Trophoblast cell (in vitro differentiated cells and primary cell): ENCODE data around the gene MTREX.

Source experiments
- DNase-seq, 2 donors: peaks; one replicate each; pipeline ENCODE4 v3.0.0-alpha.2; 2016
- H2AFZ ChIP-seq: 2 replicates; pipeline ENCODE4 v1.6.1; 2013; ENCODE audit warnings: low read length, moderate library complexity, mild to moderate bottlenecking; ENCODE audit not compliant: insufficient read depth, poor library complexity
- H2AK5ac ChIP-seq: 2 replicates; pipeline ENCODE4 v1.6.1; 2013; ENCODE audit warnings: mild to moderate bottlenecking, low read length
- H2BK120ac ChIP-seq: 2 replicates; pipeline ENCODE4 v1.6.1; 2013; ENCODE audit warnings: low read length, mild to moderate bottlenecking, moderate library complexity; ENCODE audit not compliant: insufficient read depth, poor library complexity
- H2BK12ac ChIP-seq: 2 replicates; pipeline ENCODE4 v1.6.1; 2013; ENCODE audit warnings: mild to moderate bottlenecking, low read length, moderate library complexity
- H2BK5ac ChIP-seq: 2 replicates; pipeline ENCODE4 v1.6.1; 2013; ENCODE audit warnings: low read length, low read depth, moderate library complexity, mild to moderate bottlenecking; ENCODE audit not compliant: poor library complexity
- H3K14ac ChIP-seq: 2 replicates; pipeline ENCODE4 v1.6.1; 2013; ENCODE audit warnings: mild to moderate bottlenecking, low read length
- H3K18ac ChIP-seq: 2 replicates; pipeline ENCODE4 v1.6.1; 2013; ENCODE audit warnings: mild to moderate bottlenecking, low read length
- H3K23ac ChIP-seq: 2 replicates; pipeline ENCODE4 v1.6.1; 2013; ENCODE audit warnings: low read length
- H3K27ac ChIP-seq: 2 replicates; pipeline ENCODE4 v1.5.1; 2013; ENCODE audit warnings: low read depth, mild to moderate bottlenecking, inconsistent platforms, low read length, moderate library complexity
- H3K27me3 ChIP-seq: 2 replicates; pipeline ENCODE4 v1.6.1; 2013; ENCODE audit warnings: inconsistent platforms, mild to moderate bottlenecking, low read length, moderate library complexity; ENCODE audit not compliant: insufficient read depth
- H3K36me3 ChIP-seq, 2 experiments: 1 replicate in 1 of 2; 2 replicates in 1 of 2; pipeline ENCODE4 v1.6.1; 2013; ENCODE audit warnings: low read length in 2 of 2, mild to moderate bottlenecking in 2 of 2, moderate library complexity in 1 of 2; ENCODE audit not compliant: insufficient read depth in 2 of 2, control insufficient read depth in 1 of 2
- H3K4ac ChIP-seq: 2 replicates; pipeline ENCODE4 v1.6.1; 2013; ENCODE audit warnings: low read depth, mild to moderate bottlenecking, low read length, moderate library complexity
- H3K4me1 ChIP-seq, 2 experiments: 1 replicate in 1 of 2; 2 replicates in 1 of 2; pipeline ENCODE4 v1.6.1; 2013; ENCODE audit warnings: low read length in 2 of 2, mild to moderate bottlenecking in 2 of 2, moderate library complexity in 1 of 2; ENCODE audit not compliant: insufficient read depth in 2 of 2, control insufficient read depth in 1 of 2
- H3K4me2 ChIP-seq: 2 replicates; pipeline ENCODE4 v1.6.1; 2013; ENCODE audit warnings: inconsistent platforms, mild to moderate bottlenecking, low read length, moderate library complexity
- H3K4me3 ChIP-seq: 2 replicates; pipeline ENCODE4 v1.5.1; 2013; ENCODE audit warnings: mild to moderate bottlenecking, low read depth, low read length, inconsistent platforms
- H3K79me1 ChIP-seq: one replicate; pipeline ENCODE4 v1.6.1; 2013; ENCODE audit warnings: low read length
- H3K79me2 ChIP-seq: 2 replicates; pipeline ENCODE4 v1.6.1; 2013; ENCODE audit warnings: low read length, mild to moderate bottlenecking; ENCODE audit not compliant: control insufficient read depth, insufficient read depth, poor library complexity
- H3K9ac ChIP-seq: 2 replicates; pipeline ENCODE4 v1.6.1; 2013; ENCODE audit warnings: mild to moderate bottlenecking, low read length
- H3K9me3 ChIP-seq: 2 replicates; pipeline ENCODE4 v1.6.1; 2013; ENCODE audit warnings: low read depth, mild to moderate bottlenecking, control low read depth, inconsistent platforms, low read length; ENCODE audit not compliant: insufficient read depth
- H4K12ac ChIP-seq: 2 replicates; pipeline ENCODE4 v1.6.1; 2013; ENCODE audit warnings: low read depth, mild to moderate bottlenecking, low read length, moderate library complexity
- H4K8ac ChIP-seq: 2 replicates; pipeline ENCODE4 v1.6.1; 2013; ENCODE audit warnings: low read depth, mild to moderate bottlenecking, low read length, moderate library complexity
- H4K91ac ChIP-seq: one replicate; pipeline ENCODE4 v1.6.1; 2013; ENCODE audit warnings: low read depth, mild to moderate bottlenecking, low read length, moderate library complexity
- WGBS: extraction: QIAGEN DNeasy Blood & Tissue Kit; methylation state at CpG from one replicate; pipeline ENCODE4 v1.1.7; 2013; ENCODE audit warnings: missing lambda C conversion rate; ENCODE audit not compliant: insufficient read length, insufficient coverage; ENCODE audit errors: extremely low coverage; 5-methylcytosine and 5-hydroxymethylcytosine counted together

The MTREX gene

DNA sequence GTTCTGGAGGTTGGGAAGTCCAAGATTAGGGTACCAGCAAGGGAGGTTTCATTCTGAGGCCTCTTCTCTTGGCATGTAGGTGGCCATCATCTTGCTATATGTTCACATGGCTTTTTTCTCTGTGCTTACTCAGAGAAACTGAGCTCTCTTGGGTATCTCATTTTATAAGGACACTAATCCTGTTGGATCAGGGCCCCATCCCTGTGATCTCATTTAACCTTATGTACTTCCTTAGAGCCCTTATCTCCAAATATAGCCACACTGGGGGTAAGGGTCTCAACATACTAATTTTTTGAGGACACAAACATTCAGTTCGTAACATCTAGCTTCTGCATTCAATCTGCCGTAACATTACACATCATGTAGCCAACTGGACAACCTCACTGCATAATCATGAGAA, 6.9 kb upstream of the MTREX start:
- H3K27me3 ChIP-seq = no peaks in the 10 kb centered on the region
- H3K4me3 ChIP-seq = no peak overlapping the region
- H3K9ac ChIP-seq = no peak overlapping the region
- WGBS = no CpG with 5 or more reads among the region's 2 CpGs
- no peak overlapping the region for H2BK120ac ChIP-seq
- H3K18ac ChIP-seq = no peak overlapping the region
- no peak overlapping the region for H4K8ac ChIP-seq
- H3K4me1 ChIP-seq = no peaks in the 10 kb centered on the region
- no peak overlapping the region for H3K27ac ChIP-seq
- no peak overlapping the region for H4K12ac ChIP-seq
- no peak overlapping the region for H2AK5ac ChIP-seq
- H3K79me1 ChIP-seq = no peaks in the 10 kb centered on the region
- no peak overlapping the region for H2BK12ac ChIP-seq
- H2BK5ac ChIP-seq = no peak overlapping the region
- no peak overlapping the region for H3K23ac ChIP-seq
- DNase-seq = no peak
- H3K4ac ChIP-seq = no peak overlapping the region
- peaks cover 1 to 4% of the 10 kb centered on the region in 2 experiments for H3K36me3 ChIP-seq
- H4K91ac ChIP-seq = no peak overlapping the region
- no peaks in the 10 kb centered on the region for H3K9me3 ChIP-seq
- no peak overlapping the region for H3K14ac ChIP-seq
- no peak overlapping the region for H2AFZ ChIP-seq
- no peaks in the 10 kb centered on the region for H3K79me2 ChIP-seq
- no peak overlapping the region for H3K4me2 ChIP-seq

GRCh38 chr5:55303238-55303690, 4.5 kb upstream of the MTREX start:
- Histone ChIP-seq H2BK5ac (no peak overlapping the region), H2BK12ac (no peak overlapping the region), H4K12ac (no peak overlapping the region), H3K79me1 (peaks cover 11% of the 10 kb centered on the region), H3K14ac (no peak overlapping the region), H3K4me3 (no peak overlapping the region), H4K91ac (no peak overlapping the region), H3K9ac (no peak overlapping the region), H3K27me3 (no peaks in the 10 kb centered on the region), H3K23ac (no peak overlapping the region), H3K4ac (no peak overlapping the region), H2AFZ (no peak overlapping the region), H3K79me2 (peaks cover 8% of the 10 kb centered on the region), H3K18ac (no peak overlapping the region), H3K27ac (no peak overlapping the region), H2AK5ac (no peak overlapping the region), H3K36me3 (peaks cover 1 to 4% of the 10 kb centered on the region in 2 experiments), H3K4me1 (peaks cover 0 to 2% of the 10 kb centered on the region in 2 experiments), H3K9me3 (no peaks in the 10 kb centered on the region), H2BK120ac (no peak overlapping the region), H4K8ac (no peak overlapping the region), H3K4me2 (no peak overlapping the region)
- no CpG with 5 or more reads among the region's 4 CpGs for WGBS
- DNase-seq = peak; percentile 43 to 50

DNA sequence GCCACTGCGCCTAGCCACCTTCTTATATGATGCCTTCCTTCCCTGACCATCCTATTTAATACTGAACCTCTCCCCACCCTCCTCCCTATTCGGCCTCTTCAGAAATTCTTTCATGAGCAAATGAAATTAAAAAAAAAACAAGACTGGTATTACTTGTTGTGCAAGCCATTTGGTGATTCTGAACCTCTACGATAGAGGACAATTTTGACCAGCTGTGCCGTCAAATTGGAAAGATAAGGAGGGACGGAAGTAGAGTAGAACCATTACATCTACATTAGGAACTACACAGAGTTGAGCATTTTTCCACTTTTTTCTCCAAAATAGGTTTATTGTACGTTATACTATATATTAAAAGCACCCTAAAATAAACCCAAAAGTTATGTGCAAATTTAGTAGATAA, 3.2 kb upstream of the MTREX start:
- no peak overlapping the region for H4K12ac ChIP-seq
- peaks cover 8% of the 10 kb centered on the region for H3K79me2 ChIP-seq
- no peak overlapping the region for H2BK120ac ChIP-seq
- peaks cover 0 to 2% of the 10 kb centered on the region in 2 experiments for H3K4me1 ChIP-seq
- DNase-seq = no peak
- H2AFZ ChIP-seq = no peak overlapping the region
- no peak overlapping the region for H2BK5ac ChIP-seq
- WGBS = no CpG with 5 or more reads among the region's 6 CpGs
- no peak overlapping the region for H3K9ac ChIP-seq
- H3K9me3 ChIP-seq = no peaks in the 10 kb centered on the region
- H3K27ac ChIP-seq = no peak overlapping the region
- H3K14ac ChIP-seq = no peak overlapping the region
- peaks cover 11% of the 10 kb centered on the region for H3K79me1 ChIP-seq
- no peak overlapping the region for H2BK12ac ChIP-seq
- no peak overlapping the region for H4K91ac ChIP-seq
- H3K4ac ChIP-seq = no peak overlapping the region
- H4K8ac ChIP-seq = no peak overlapping the region
- no peaks in the 10 kb centered on the region for H3K27me3 ChIP-seq
- H3K18ac ChIP-seq = no peak overlapping the region
- peaks cover 1 to 4% of the 10 kb centered on the region in 2 experiments for H3K36me3 ChIP-seq
- no peak overlapping the region for H3K4me2 ChIP-seq
- H3K4me3 ChIP-seq = no peak overlapping the region
- H2AK5ac ChIP-seq = no peak overlapping the region
- H3K23ac ChIP-seq = no peak overlapping the region

- H3K4ac ChIP-seq = peak overlapping the region; percentile 61
- no peak for DNase-seq
- H3K23ac ChIP-seq = no peak overlapping the region
- H3K9ac ChIP-seq = no peak overlapping the region
- no peak overlapping the region for H4K91ac ChIP-seq
- H4K8ac ChIP-seq = no peak overlapping the region
- H3K4me1 ChIP-seq = peaks cover 0 to 2% of the 10 kb centered on the region in 2 experiments
- H2BK12ac ChIP-seq = no peak overlapping the region
- H2AK5ac ChIP-seq = no peak overlapping the region
- H2BK120ac ChIP-seq = no peak overlapping the region
- H2AFZ ChIP-seq = no peak overlapping the region
- no peaks in the 10 kb centered on the region for H3K9me3 ChIP-seq
- no peak overlapping the region for H3K27ac ChIP-seq
- no peak overlapping the region for H3K4me3 ChIP-seq
- peaks cover 1 to 4% of the 10 kb centered on the region in 2 experiments for H3K36me3 ChIP-seq
- H2BK5ac ChIP-seq = no peak overlapping the region
- no peak overlapping the region for H3K14ac ChIP-seq
- no peak overlapping the region for H4K12ac ChIP-seq
- H3K4me2 ChIP-seq = no peak overlapping the region
- WGBS = no CpG with 5 or more reads among the region's 4 CpGs
- H3K27me3 ChIP-seq = no peaks in the 10 kb centered on the region
- H3K18ac ChIP-seq = no peak overlapping the region
- H3K79me2 ChIP-seq = peaks cover 10% of the 10 kb centered on the region
- H3K79me1 ChIP-seq = peaks cover 11% of the 10 kb centered on the region
Observed at GRCh38 chr5:55305345-55305744, 2.4 kb upstream of the MTREX start.
